ENCODE results near the gene NTM. TPM values are rescaled to one million over a fixed set of nuclear protein-coding genes. Genes with fewer than 3 reads are reported as not detected.

The NTM gene
- total RNA-seq, 1 donor from 2014 or later: 82.7 TPM

GRCh38 chr11:131902421-131902820 is 532.0 kb downstream of the NTM start:
- H3K9me3 Mint-ChIP-seq (ENCODE audit: unreplicated experiment): no peaks in the 10 kb centered on the region
- TF ChIP-seq CTCF (IDR thresholded peaks at IDR 0.05): no peak
- H3K4me1 Mint-ChIP-seq (ENCODE audit: unreplicated experiment): peaks cover 49% of the 10 kb centered on the region
- H3K27me3 Mint-ChIP-seq (ENCODE audit: unreplicated experiment): no peaks in the 10 kb centered on the region
- no peak overlapping the region for H3K4me3 Mint-ChIP-seq (ENCODE audit: unreplicated experiment)
- no peak overlapping the region for H3K27ac Mint-ChIP-seq (ENCODE audit: unreplicated experiment)
- no peak for DNase-seq (ENCODE audit: extremely low spot score, unreplicated experiment)
- H3K36me3 Mint-ChIP-seq (ENCODE audit: unreplicated experiment): no peaks in the 10 kb centered on the region

GRCh38 chr11:131903074-131903473 is 532.7 kb downstream of the NTM start:
- Mint-ChIP-seq H3K27ac (ENCODE audit: unreplicated experiment) (no peak overlapping the region), H3K4me3 (ENCODE audit: unreplicated experiment) (no peak overlapping the region), H3K4me1 (ENCODE audit: unreplicated experiment) (peaks cover 42% of the 10 kb centered on the region), H3K36me3 (ENCODE audit: unreplicated experiment) (no peaks in the 10 kb centered on the region), H3K9me3 (ENCODE audit: unreplicated experiment) (no peaks in the 10 kb centered on the region), H3K27me3 (ENCODE audit: unreplicated experiment) (no peaks in the 10 kb centered on the region)
- no peak for DNase-seq (ENCODE audit: extremely low spot score, unreplicated experiment)
- TF ChIP-seq CTCF (IDR thresholded peaks at IDR 0.05): no peak

GRCh38 chr11:131904756-131905155 is 534.3 kb downstream of the NTM start:
- H3K9me3 Mint-ChIP-seq (ENCODE audit: unreplicated experiment): no peaks in the 10 kb centered on the region
- no peak overlapping the region for H3K4me3 Mint-ChIP-seq (ENCODE audit: unreplicated experiment)
- no peak for TF ChIP-seq CTCF (IDR thresholded peaks at IDR 0.05)
- H3K4me1 Mint-ChIP-seq (ENCODE audit: unreplicated experiment): peaks cover 42% of the 10 kb centered on the region
- no peaks in the 10 kb centered on the region for H3K27me3 Mint-ChIP-seq (ENCODE audit: unreplicated experiment)
- H3K36me3 Mint-ChIP-seq (ENCODE audit: unreplicated experiment): no peaks in the 10 kb centered on the region
- no peak for DNase-seq (ENCODE audit: extremely low spot score, unreplicated experiment)
- H3K27ac Mint-ChIP-seq (ENCODE audit: unreplicated experiment): peak overlapping the region; percentile 61

DNA sequence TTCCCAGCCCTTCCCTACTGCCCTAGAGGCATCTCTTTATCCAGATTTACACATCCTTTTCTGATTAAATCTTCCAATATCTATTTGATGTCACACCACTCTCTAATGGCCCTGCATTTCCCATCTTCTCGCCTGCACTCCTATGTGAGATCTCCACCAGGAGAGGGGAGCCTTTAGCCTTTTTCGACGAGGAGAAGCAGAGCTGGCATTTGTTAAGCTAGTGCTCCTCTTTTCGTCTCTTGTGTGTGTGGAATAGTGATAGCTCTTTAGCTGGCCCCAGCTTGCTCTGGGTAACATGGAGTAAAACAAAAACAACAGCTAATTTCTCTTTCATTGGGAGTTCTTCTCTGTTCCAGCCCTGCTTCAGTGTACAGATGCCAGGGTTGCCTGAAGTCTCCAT is 536.5 kb downstream of the NTM start:
- Mint-ChIP-seq H3K9me3 (ENCODE audit: unreplicated experiment) (no peaks in the 10 kb centered on the region), H3K36me3 (ENCODE audit: unreplicated experiment) (no peaks in the 10 kb centered on the region), H3K27me3 (ENCODE audit: unreplicated experiment) (no peaks in the 10 kb centered on the region), H3K4me3 (ENCODE audit: unreplicated experiment) (no peak overlapping the region), H3K27ac (ENCODE audit: unreplicated experiment) (no peak overlapping the region), H3K4me1 (ENCODE audit: unreplicated experiment) (peaks cover 44% of the 10 kb centered on the region)
- peak; percentile 48 for TF ChIP-seq CTCF (IDR thresholded peaks at IDR 0.05)
- no peak for DNase-seq (ENCODE audit: extremely low spot score, unreplicated experiment)

GRCh38 chr11:131907371-131907770 is 537.0 kb downstream of the NTM start:
- Mint-ChIP-seq H3K9me3 (ENCODE audit: unreplicated experiment) (no peaks in the 10 kb centered on the region), H3K36me3 (ENCODE audit: unreplicated experiment) (no peaks in the 10 kb centered on the region), H3K4me3 (ENCODE audit: unreplicated experiment) (no peak overlapping the region), H3K27ac (ENCODE audit: unreplicated experiment) (no peak overlapping the region), H3K27me3 (ENCODE audit: unreplicated experiment) (no peaks in the 10 kb centered on the region), H3K4me1 (ENCODE audit: unreplicated experiment) (peaks cover 48% of the 10 kb centered on the region)
- DNase-seq (ENCODE audit: extremely low spot score, unreplicated experiment): no peak
- no peak for TF ChIP-seq CTCF (IDR thresholded peaks at IDR 0.05)

Data from osteocyte (in vitro differentiated cells).